GM12874 (cell line): ENCODE measurements around the gene DIAPH1.
A peak's percentile ranks its signal among the peaks of the same experiment; 100 is the strongest.

Experiments
- CTCF ChIP-seq: IDR thresholded peaks from 2 replicates; pipeline ENCODE4 v1.5.1; 2011; ENCODE audit warnings: low read depth, mild to moderate bottlenecking, control low read depth, low read length, moderate library complexity; ENCODE audit not compliant: insufficient read depth

The DIAPH1 gene

GRCh38 chr5:141515946-141516671 lies 102.7 kb downstream of the DIAPH1 start:
- no peak for TF ChIP-seq CTCF

GRCh38 chr5:141515141-141515540 lies 103.7 kb downstream of the DIAPH1 start:
- TF ChIP-seq CTCF, result no peak

GRCh38 chr5:141514330-141515133 lies 104.3 kb downstream of the DIAPH1 start:
- no peak for TF ChIP-seq CTCF

GRCh38 chr5:141513627-141514329 lies 105.0 kb downstream of the DIAPH1 start:
- no peak for TF ChIP-seq CTCF

GRCh38 chr5:141512911-141513626 lies 105.7 kb downstream of the DIAPH1 start:
- no peak for TF ChIP-seq CTCF

- TF ChIP-seq CTCF, result peak; percentile 95
Observed at GRCh38 chr5:141512390-141512910, 106.3 kb downstream of the DIAPH1 start.
